GM12878 (cell line): ENCODE measurements around the gene HDDC3. TPM values are rescaled to one million over a fixed set of nuclear protein-coding genes. Genes with fewer than 3 reads are reported as not detected.

Source experiments
- CEBPZ ChIP-seq: fragments of 150-350 bp; IDR thresholded peaks from 2 replicates; pipeline ENCODE4 v1.6.1; 2016; ENCODE audit warnings: low read depth, low read length
- IRF5 ChIP-seq: fragments of 450-650 bp; IDR thresholded peaks from 2 replicates; pipeline ENCODE4 v1.6.1; 2017; ENCODE audit warnings: borderline replicate concordance
- MLLT1 ChIP-seq: fragments of 450-650 bp; IDR thresholded peaks from 2 replicates; pipeline ENCODE4 v1.6.1; 2016; ENCODE audit warnings: mild to moderate bottlenecking
- ZNF592 ChIP-seq: fragments of 450-650 bp; IDR thresholded peaks from 2 replicates; pipeline ENCODE4 v1.6.1; 2017; ENCODE audit warnings: mild to moderate bottlenecking, moderate library complexity
- polyA plus RNA-seq, 11 experiments: library from polyadenylated mRNA; depleted of rRNA in 4 of 11; unstranded in 6 of 11; stranded (reverse) in 5 of 11; fragments of >200 nt; fragmentation: Nextera tagmentation in 4 of 11; fragmentation: Illumina TruSeq in 1 of 11; extraction: Ambion mirVana in 4 of 11; extraction: Trizol in 1 of 11; gene quantifications; 1 replicate in 1 of 11; 2 replicates in 10 of 11; pipeline versions ENCODE4 v1.2.1 to v1.2.3, GENCODE V29; 2011 to 2016; ENCODE audit warnings: inconsistent platforms in 2 of 11, missing spikeins in 2 of 11, low read depth in 1 of 11
- total RNA-seq, 4 experiments: library from RNA; depleted of rRNA in 3 of 4; stranded (reverse); fragments of >200 nt in 3 of 4; fragmentation: Illumina TruSeq in 1 of 4; extraction: Trizol in 1 of 4; gene quantifications; 2 replicates each; pipeline versions ENCODE4 v1.2.1 to v1.2.3, GENCODE V29; 2013 to 2021

Gene HDDC3
- total and polyA plus RNA-seq, 10 of the 15 experiments (the other 5 are each of a cell fraction or from before 2014, with no cell fraction given) = 5.6 to 39.5 (median 23.0) TPM

GRCh38 chr15:90881181-90881977 lies 51.0 kb downstream of the HDDC3 start (continued):
- TF ChIP-seq MLLT1 (no peak), ZNF592 (no peak), CEBPZ (no peak), IRF5 (no peak)
